Stimulated activated CD8-positive, alpha-beta memory T cell treated with anti-CD3 and anti-CD28 coated beads, Interleukin-7, amount 100 ng/mL, for 48 hours (primary cell): ENCODE data around the gene SPINT2.
"Not testable (repeated sequence)": the region's sequence is repeated elsewhere in the genome, so short reads cannot be mapped to it uniquely, and the experiment has no call there.

ENCODE experiments used
- DNase-seq, 2 donors: peaks; one replicate each; pipeline ENCODE4 v3.0.0-alpha.2; 2020; ENCODE audit warnings: low read depth in 1 of 2; ENCODE audit errors: extremely low read depth in 1 of 2

Gene SPINT2

DNA sequence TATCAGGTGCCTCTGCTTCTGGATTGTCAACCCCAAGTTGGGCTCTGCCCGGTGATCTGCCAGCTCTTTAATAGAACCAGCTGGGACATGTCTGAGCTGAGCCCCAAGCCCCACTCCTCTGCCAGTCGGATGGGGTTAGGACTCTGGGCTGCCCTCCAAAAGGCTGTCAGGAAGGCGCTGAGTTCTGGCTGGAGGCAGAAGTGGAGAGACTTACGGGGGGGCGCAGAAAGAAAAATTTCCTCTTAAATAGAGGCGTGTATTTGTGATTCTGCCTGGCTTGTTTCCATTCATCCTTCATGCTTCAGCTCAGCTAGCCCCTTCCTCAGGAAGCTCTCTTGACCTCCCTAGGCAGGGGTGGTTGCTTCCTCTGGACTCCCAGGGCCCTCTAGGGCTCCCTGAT is 54.3 kb downstream of the SPINT2 start:
- no peak for DNase-seq

DNA sequence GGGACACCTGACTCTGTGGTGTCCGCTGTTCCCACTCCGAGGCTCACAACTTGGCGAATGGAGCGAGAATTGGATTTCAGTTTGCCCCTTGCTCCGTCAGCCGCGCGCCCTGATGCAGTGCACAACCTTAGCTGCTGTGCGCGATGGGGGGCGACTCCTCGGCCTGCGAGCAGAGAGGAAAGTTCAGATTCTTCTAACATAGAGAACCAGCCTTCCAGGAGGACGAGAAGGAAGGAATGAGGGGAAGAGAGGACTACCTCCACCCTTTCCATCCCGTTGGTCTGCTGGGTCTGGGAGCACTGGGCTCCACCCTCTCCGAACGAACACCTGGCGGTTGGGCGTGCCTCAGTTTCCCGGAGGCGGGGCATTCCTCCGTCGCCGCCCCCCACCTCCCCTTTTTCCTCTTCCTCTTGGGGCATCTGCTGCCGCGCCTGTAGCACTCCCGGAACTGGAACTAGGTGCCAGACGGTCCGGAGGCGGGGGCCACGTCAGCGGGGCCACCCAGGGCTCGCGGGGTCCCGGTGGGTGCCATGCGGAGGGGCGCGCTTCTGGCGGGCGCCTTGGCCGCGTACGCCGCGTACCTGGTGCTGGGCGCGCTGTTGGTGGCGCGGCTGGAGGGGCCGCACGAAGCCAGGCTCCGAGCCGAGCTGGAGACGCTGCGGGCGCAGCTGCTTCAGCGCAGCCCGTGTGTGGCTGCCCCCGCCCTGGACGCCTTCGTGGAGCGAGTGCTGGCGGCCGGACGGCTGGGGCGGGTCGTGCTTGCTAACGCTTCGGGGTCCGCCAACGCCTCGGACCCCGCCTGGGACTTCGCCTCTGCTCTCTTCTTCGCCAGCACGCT is 55.3 kb downstream of the SPINT2 start, which contains the start of gene KCNK6:
Gene KCNK6, plus strand, starts transcription at position 425 of the 838 bp plus-strand sequence. Its CDS starts 106 bp downstream, at position 531.
- peak; percentile 11 to 31 for DNase-seq

DNA sequence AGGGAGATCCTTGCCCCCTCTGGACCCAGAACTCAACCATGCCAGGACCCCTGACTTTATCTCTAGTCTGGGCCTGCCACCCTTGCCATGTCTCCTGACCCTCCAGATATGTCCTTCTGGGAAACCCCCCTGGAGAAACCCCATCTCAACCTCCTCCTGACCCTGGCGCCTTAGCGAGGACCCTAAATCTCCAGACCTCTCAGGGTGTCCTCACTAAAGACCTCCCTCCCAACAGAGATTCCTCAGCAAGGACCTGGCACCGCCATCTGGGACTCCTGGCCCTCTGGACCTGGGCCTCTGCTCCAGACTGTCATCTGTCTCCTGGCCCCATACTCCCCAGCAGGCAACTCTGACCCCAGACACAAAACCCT is 56.6 kb downstream of the SPINT2 start:
- DNase-seq: no peak

DNA sequence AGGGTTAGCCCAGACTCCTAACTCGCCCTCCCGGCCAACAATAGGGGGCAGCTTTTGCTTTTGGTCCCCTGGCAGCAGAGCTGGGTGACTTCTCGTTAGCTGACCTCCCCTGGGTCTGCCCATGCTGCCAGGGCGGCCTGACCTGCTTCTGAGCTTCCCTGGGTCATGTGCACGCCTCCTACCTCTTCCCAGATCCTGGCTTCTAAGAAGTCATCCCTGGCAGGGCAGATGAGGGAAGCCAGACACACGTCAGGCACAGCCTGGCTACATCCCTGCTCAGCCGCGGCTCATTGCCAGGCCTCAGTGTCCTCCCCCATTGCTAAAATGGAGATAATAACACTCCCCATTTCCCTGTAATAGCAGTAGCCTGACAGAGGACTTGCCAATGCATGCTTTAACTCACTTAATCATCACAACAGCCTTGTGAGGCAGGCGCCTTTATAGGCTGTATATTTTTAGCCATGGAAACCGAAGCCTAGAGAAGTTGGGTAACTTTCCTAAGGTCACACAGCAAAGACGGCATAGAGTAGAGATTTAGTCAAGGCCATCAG is 57.3 kb downstream of the SPINT2 start:
- DNase-seq: no peak

DNA sequence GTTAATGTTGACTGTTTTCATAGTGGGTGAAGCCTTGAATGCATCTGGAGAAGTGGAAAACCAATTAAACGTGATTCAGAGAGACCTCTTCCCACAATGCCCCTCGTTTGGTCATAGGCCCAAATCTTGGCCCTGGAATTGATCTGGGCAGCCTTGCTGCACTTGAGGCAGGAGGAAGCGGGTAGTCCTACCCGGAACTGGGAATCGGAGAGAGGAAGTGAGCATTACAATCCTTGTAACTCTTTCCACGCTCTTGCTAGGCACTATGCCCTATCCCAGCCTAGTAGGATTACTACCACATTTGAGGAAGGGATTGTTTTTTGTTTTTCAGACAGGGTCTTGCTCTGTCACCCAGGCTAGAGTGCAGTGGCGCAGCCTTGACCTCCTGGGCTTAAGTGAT is 58.9 kb downstream of the SPINT2 start:
- no peak for DNase-seq

DNA sequence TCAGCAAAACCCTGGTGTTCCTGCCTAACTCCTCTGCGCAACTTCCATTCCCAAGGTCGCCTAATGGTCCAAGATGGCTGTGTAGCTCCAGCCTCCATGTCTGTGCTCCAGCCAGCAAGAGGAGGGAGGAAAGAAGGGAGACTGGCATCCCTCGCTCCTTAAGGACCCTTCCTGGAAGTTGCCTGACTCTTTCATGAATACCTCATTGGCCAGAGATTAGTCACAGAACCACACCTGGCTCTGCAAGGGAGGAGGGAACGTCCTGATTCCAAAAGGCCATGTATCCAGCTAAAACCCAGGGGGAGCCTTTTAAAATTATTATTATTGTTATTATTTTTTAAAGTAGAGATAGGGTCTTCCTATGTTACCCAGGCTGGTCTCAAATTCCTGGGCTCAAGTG is 60.1 kb downstream of the SPINT2 start:
- DNase-seq: no peak

DNA sequence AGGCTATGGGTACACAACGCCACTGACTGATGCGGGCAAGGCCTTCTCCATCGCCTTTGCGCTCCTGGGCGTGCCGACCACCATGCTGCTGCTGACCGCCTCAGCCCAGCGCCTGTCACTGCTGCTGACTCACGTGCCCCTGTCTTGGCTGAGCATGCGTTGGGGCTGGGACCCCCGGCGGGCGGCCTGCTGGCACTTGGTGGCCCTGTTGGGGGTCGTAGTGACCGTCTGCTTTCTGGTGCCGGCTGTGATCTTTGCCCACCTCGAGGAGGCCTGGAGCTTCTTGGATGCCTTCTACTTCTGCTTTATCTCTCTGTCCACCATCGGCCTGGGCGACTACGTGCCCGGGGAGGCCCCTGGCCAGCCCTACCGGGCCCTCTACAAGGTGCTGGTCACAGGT is 62.2 kb downstream of the SPINT2 start:
- no peak for DNase-seq

DNA sequence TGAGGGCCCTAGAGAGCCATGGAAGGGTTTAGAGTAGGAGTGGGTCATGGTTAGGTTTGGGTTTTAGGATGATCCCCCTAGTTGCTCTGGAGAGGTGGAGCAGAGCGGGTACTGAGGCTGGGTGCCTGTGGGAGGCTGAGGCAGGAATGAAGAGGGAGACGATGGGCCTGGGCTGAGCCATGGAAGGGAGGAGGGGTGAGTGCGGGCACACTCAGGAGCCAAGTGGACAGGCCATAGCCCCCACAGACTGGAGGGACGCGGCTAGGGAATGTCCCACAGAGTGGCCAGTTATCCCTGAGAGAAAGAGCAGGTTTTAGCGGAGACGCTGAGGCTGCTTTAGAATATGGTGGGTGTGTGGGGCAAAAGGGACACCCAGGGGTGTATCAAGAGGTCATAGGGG is 65.3 kb downstream of the SPINT2 start:
- DNase-seq: no peak

DNA sequence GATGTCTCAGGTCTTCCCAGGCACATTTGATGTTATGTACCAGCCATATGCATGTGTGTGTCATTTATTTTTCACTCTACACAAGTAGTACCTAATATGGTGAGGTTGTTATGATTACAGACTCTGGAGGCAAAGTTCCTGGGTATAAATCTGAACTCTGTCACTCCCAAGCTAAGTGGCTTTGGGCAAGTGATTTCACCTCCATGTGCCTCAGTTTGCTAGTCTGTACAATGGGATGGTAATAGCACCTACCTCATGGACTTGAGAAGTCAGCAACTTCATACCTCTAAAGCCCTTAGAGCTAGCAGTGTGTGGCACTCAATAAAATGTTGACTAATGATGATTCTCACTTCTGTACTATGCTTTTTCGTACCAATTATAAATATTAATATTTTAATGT is 67.4 kb downstream of the SPINT2 start:
- no peak for DNase-seq

DNA sequence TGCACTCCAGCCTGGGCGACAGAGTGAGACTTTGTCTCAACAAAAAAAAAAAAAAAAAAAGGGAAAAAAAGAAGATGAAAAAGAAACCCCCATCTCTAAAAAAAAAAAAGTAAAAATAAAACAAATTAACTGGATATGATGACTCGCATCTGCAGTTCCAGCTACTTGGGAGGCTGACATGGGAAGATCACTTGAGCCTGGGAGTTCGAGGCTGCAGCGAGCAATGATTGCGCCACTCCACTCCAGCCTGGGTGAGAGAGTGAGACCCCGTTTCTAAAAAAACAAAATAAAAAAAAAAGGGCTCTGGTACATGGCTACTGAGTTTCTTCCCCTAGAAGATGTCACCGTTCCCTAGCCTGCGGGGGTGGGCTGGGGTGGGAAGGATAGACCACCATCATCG is 68.9 kb downstream of the SPINT2 start:
- DNase-seq: no peak

DNA sequence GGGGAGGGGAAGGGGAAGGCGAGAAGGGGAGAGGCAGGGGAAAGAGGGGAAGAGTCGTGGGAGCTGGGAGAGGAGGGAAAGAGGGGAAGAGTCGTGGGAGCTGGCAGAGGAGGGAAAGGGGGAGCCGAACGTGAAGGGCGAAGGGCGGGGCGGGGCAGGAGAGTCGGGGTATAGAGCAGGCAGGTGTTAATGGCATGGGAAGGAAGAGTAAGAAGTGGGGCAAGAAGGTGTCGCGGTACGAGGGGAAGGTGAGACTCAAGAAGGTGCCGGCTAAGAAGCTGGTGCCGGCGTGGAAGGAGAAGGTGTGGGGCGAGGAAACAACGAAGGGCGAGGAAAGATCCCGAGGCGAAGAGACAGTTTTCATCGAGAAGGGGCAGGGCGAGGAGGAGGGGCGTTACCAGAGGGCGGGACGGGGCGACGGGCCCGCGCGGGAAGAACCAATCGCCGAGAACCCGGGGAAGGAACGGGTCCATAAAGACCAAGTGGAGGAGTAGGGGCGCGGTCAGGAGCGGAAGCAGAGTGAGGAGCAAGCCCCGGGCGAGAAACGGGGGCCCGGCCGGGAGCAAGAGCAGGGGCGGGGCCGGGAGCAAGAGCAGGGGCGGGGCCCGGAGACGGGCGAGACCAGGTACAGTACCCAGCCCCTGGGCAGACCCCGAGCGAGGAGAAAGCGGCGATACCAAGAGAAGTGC is 71.7 kb downstream of the SPINT2 start:
- peak; percentile 86 to 97 for DNase-seq

DNA sequence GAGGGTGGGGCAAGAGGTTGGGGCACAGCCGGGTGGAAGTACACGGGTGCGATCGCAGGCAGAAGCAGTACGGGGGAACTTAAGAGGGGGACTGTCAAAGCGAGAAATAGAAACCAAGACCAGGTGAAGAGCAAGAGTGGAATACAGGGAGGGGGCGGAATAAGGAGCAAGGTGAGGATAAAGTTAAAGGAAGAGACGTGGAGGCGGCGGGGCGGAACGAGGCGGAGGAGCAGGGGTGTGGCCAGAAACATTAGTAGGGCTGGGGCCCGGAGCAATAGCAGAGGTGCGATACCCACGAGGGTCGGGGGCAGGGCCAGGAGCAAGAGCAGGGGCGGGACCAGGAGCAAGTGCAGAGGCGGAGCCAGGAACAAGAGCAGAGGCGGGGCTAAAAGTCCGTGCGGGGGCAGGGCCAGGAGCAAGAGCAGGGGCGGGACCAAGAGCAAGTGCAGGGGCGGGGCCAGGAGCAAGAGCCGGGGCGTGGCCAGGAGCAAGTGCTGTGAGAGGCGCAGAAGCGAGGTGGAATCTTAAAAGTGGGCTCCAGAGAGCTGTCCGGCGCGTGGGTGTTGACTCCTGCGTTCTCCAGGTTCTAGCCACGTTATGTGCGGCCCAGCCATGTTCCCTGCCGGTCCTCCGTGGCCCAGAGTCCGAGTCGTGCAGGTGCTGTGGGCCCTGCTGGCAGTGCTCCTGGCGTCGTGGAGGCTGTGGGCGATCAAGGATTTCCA is 72.4 kb downstream of the SPINT2 start:
- peak; percentile 88 to 96 for DNase-seq

DNA sequence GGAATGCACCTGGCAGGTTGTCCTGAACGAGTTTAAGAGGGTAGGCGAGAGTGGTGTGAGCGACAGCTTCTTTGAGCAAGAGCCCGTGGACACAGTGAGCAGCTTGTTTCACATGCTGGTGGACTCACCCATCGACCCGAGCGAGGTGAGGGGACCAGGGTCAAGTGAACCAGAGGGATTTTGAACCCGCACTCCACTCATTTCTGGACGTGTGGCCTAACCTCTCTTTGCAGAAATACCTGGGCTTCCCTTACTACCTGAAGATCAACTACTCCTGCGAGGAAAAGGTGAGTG is 72.9 kb downstream of the SPINT2 start:
- no peak for DNase-seq

DNA sequence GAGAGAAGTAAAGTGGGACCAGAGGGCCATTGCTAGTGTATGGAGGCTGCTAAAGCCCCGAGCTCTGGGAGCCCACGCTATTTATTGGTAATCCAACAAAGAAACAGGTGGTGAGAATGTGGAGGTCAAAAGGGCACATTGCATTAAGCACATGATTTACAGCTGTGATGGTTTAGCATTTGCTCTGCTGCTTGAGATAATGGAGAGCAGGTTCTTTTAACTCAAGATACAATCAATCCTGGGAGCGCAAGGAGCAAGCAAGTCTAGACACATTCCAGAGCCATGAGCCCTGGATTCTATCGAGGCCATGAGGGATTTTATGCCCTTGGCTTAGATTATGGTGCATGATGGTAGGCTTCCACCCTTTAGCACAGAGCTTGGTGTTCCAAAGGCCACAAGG is 74.6 kb downstream of the SPINT2 start:
- not testable (repeated sequence) for DNase-seq

DNA sequence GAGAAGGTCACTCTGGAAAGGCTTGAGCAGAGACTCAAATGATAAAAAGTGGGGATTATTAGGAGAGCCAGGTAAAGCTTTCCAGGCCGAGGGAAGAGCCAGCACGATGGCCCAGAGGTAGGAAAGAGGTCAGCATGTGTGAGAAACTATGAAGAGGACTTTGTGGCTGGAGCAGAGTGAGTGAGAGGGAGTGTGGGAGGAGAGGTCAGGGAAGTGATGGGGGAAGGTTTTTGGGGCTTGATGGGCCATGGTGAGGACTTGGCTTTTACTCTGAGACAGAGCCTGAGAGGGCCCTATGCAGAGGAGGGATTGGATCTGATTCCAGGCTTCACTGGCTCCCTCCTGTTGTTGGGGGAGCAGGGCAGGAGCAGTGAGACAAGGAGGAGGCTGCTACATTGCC is 76.6 kb downstream of the SPINT2 start:
- no peak for DNase-seq
